ENCODE measurements around the gene PIGK.

PIGK gene

GRCh38 chr1:77104672-77105071 is 114.6 kb downstream of the PIGK start:
- FAIRE-seq (no peak), DNase-seq (ENCODE audit: insufficient read length, low spot score) (no peak)

- no peak for FAIRE-seq
These were observed 115.7 kb downstream of the PIGK start for GRCh38 chr1:77103486-77103885.

GRCh38 chr1:77100875-77101274 is 118.4 kb downstream of the PIGK start:
- FAIRE-seq (no peak), DNase-seq (ENCODE audit: insufficient read length, low spot score) (no peak)

More at GRCh38 chr1:77103486-77103885, 115.7 kb downstream of the PIGK start:
- no peak for DNase-seq (ENCODE audit: insufficient read length, low spot score)

GRCh38 chr1:77096496-77097255 is 122.6 kb downstream of the PIGK start:
- DNase-seq (ENCODE audit: insufficient read length, low spot score) (no peak), FAIRE-seq (no peak)

GRCh38 chr1:77095236-77095635 is 124.0 kb downstream of the PIGK start:
- DNase-seq (ENCODE audit: insufficient read length, low spot score) (no peak), FAIRE-seq (no peak)

- DNase-seq (ENCODE audit: insufficient read length, low spot score): no peak
- FAIRE-seq: no peak
These were observed 129.5 kb downstream of the PIGK start for GRCh38 chr1:77089756-77090155.

GRCh38 chr1:77085109-77085508 is 134.1 kb downstream of the PIGK start:
- FAIRE-seq (no peak), DNase-seq (ENCODE audit: insufficient read length, low spot score) (no peak)

GRCh38 chr1:77084457-77084856 is 134.8 kb downstream of the PIGK start:
- no peak for DNase-seq (ENCODE audit: insufficient read length, low spot score)
- no peak for FAIRE-seq

- FAIRE-seq (no peak), DNase-seq (ENCODE audit: insufficient read length, low spot score) (no peak)
These were observed 137.4 kb downstream of the PIGK start for GRCh38 chr1:77081834-77082233.

- no peak for DNase-seq (ENCODE audit: insufficient read length, low spot score)
- FAIRE-seq: no peak
These were observed 142.5 kb downstream of the PIGK start for GRCh38 chr1:77076759-77077158.

GRCh38 chr1:77068013-77068412 is 151.2 kb downstream of the PIGK start:
- no peak for FAIRE-seq

GRCh38 chr1:77065693-77066342 is 153.4 kb downstream of the PIGK start:
- FAIRE-seq: no peak
- no peak for DNase-seq (ENCODE audit: insufficient read length, low spot score)

More at GRCh38 chr1:77068013-77068412, 151.2 kb downstream of the PIGK start:
- DNase-seq (ENCODE audit: insufficient read length, low spot score): no peak

GRCh38 chr1:77064246-77064645 is 155.0 kb downstream of the PIGK start:
- no peak for DNase-seq (ENCODE audit: insufficient read length, low spot score)

GRCh38 chr1:77063118-77063517 is 156.1 kb downstream of the PIGK start:
- DNase-seq (ENCODE audit: insufficient read length, low spot score) (no peak), FAIRE-seq (no peak)

More at GRCh38 chr1:77064246-77064645, 155.0 kb downstream of the PIGK start:
- no peak for FAIRE-seq

- DNase-seq (ENCODE audit: insufficient read length, low spot score) (no peak), FAIRE-seq (no peak)
These were observed 158.1 kb downstream of the PIGK start for GRCh38 chr1:77061162-77061561.

- DNase-seq (ENCODE audit: insufficient read length, low spot score): no peak
These were observed 159.2 kb downstream of the PIGK start for GRCh38 chr1:77060000-77060399.

GRCh38 chr1:77057994-77058585 is 161.1 kb downstream of the PIGK start:
- DNase-seq (ENCODE audit: insufficient read length, low spot score): no peak
- no peak for FAIRE-seq

More at GRCh38 chr1:77060000-77060399, 159.2 kb downstream of the PIGK start:
- no peak for FAIRE-seq

- DNase-seq (ENCODE audit: insufficient read length, low spot score): no peak
- FAIRE-seq: no peak
These were observed 162.7 kb downstream of the PIGK start for GRCh38 chr1:77056525-77056924.

GRCh38 chr1:77051425-77051824 is 167.8 kb downstream of the PIGK start:
- DNase-seq (ENCODE audit: insufficient read length, low spot score): no peak
- FAIRE-seq: no peak

GRCh38 chr1:77048615-77049005 is 170.6 kb downstream of the PIGK start:
- DNase-seq (ENCODE audit: insufficient read length, low spot score) (no peak), FAIRE-seq (no peak)

GRCh38 chr1:77047978-77048614 is 171.1 kb downstream of the PIGK start:
- FAIRE-seq: no peak
- no peak for DNase-seq (ENCODE audit: insufficient read length, low spot score)

Data from HTR-8/SVneo (cell line).